Astrocyte (in vitro differentiated cells and primary cell): ENCODE results near the gene PLP2.

ENCODE experiments used
- CTCF ChIP-seq: IDR thresholded peaks from 2 replicates; pipeline ENCODE4 v1.5.1; 2011; ENCODE audit warnings: low read depth, mild to moderate bottlenecking, inconsistent platforms, low read length, moderate library complexity; ENCODE audit not compliant: insufficient read depth
- EZH2 ChIP-seq: IDR thresholded peaks from 2 replicates; pipeline ENCODE4 v1.6.1; 2012; ENCODE audit warnings: mild to moderate bottlenecking, low read length, inconsistent platforms; ENCODE audit not compliant: insufficient read depth

DNA sequence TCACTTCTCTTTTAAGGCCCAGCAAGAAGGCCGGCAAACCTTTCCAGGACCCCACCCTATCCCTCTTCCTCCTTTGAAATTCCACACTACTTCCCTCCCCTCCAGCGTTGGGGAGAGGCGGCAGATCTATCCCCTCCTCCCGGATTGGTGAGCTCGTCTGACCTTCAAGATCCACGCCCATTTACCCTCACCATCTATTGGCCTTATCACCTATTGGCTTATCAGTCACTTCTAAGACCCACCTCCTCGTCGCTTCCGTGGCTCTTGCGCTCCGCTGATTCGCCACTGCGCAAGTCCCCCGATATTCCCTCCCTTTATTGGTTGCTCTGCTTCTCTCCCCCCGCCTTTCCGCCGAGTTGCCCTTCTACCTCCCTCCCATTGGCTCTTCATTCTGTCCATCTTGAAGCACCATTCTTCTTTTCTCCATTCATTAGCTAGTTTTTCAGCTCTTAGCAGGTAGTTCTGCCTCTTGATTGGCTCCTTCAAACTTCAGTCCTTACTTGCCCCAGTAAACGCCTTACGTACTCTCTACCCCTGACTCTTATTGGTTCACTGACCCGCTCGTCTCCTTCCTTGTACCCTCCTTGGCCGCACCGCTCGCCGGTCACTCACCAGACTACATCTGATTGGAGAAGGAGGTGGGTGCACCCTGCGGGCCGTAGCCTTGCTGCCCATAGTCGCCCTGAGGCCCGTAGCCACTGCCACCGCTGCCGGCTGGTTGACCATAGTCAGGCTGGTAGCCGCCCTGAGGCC is 19.3 kb downstream of the PLP2 start:
- TF ChIP-seq CTCF: no peak
- TF ChIP-seq EZH2: no peak
